Testis (tissue), 2 donors: ENCODE data around the gene MAN1A1.

Experiments
- CTCF ChIP-seq, 3 experiments: fragments of 450-650 bp in 2 of 3; fragments of 200-600 bp in 1 of 3; sonication (generic) in 1 of 3; IDR thresholded peaks; one replicate each; pipeline ENCODE4 v1.5.1; 2016 to 2019; ENCODE audit warnings: antibody characterized with exemption in 3 of 3, mild to moderate bottlenecking in 2 of 3, moderate library complexity in 1 of 3
- POLR2A ChIP-seq: fragments of 450-650 bp; IDR thresholded peaks from one replicate; pipeline ENCODE4 v1.6.1; 2017; ENCODE audit warnings: antibody characterized with exemption, mild to moderate bottlenecking, moderate library complexity

GRCh38 chr6:119204719-119205118, 144.8 kb downstream of the MAN1A1 start:
- TF ChIP-seq CTCF (IDR thresholded peaks at IDR 0.05): no peak
- TF ChIP-seq POLR2A: no peak
